ENCODE results near the gene CCDC32. TPM values are rescaled to one million over a fixed set of nuclear protein-coding genes. Genes with fewer than 3 reads are reported as not detected.

The CCDC32 gene, protein sequence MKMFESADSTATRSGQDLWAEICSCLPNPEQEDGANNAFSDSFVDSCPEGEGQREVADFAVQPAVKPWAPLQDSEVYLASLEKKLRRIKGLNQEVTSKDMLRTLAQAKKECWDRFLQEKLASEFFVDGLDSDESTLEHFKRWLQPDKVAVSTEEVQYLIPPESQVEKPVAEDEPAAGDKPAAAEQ
- total RNA-seq, result 30.3 and 42.8 TPM in 2 replicates

DNA sequence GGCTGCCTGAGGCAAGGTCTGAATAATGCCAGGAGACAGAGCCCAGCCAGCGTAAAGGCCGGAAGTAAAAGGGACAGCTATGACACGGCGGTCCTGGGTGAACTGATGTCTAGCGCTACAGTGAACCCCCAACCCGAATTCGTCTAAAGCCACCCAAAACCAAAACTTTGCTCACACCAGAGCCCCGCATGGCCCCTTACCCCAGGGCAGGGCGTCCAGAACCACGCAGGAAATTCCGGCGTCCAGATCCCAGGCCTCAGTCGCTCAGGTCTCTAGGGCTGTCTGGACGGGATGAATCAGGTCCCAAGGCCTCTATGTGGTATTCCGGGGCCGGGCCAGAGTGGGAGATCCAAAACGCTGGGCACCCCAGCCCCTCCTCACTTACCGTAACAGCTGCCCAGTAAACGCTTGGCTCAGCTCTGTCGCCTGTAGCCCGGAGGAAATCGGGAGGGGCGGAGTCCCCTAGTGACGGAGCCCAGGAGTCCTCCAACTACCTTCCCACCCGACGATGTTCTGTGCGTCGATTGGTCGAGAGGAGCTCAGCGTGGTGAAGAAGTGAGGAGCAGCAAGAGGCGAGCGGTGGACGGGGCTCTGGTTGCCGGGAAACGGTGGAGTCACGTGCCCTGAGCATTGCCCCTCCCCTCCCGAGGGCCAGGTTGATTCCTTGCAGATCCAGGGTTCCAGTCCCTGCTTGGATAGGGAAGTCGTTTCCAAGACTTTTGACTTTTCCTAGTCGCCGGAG, at the start of gene CCDC32:
Gene CCDC32 (minus strand): TSS at position 452 of the 742 bp plus-strand sequence. CDS start 2,027 bp downstream, outside the sequence.

DNA sequence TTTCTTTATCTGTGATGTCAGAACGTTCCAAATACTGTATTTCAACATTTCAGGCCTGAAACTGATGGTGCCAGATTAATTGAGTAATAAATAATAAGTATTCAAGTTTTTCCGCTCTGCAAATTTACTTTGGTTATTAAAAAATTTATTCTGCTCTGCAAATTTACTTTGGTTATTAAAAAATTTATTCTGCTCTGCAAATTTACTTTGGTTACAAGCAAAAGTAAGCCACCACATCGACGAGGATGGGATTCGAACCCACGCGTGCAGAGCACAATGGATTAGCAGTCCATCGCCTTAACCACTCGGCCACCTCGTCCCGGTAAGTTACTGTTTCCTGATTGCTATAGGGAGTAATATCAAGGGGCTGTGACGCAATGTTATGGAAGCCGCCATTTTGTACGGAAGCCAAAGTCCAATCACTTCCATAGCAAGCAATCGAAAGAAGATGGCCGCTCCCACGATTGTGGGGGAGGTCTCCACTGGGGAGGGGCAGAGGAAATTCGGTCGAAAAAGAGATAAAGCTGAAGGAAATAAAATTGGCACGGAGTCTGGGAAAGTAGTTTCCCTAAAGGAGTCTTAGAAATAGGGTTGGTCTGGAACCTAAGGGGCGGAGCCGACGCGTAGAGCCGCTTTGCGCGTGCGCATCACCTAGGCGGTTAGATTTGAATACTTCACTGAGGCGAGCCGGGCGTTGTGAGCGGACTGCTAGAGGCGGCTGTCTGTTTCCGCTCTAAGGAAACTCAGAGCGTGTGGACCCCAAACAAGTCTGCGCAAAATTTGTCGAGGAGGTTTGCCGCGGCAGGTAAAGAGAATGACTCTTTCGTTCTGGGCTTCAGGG, 29.0 kb upstream of the CCDC32 start, which contains the start of gene KNL1:
Gene KNL1 (plus strand): TSS at position 662 of the 841 bp plus-strand sequence. CDS start 8,683 bp downstream, outside the sequence.

DNA sequence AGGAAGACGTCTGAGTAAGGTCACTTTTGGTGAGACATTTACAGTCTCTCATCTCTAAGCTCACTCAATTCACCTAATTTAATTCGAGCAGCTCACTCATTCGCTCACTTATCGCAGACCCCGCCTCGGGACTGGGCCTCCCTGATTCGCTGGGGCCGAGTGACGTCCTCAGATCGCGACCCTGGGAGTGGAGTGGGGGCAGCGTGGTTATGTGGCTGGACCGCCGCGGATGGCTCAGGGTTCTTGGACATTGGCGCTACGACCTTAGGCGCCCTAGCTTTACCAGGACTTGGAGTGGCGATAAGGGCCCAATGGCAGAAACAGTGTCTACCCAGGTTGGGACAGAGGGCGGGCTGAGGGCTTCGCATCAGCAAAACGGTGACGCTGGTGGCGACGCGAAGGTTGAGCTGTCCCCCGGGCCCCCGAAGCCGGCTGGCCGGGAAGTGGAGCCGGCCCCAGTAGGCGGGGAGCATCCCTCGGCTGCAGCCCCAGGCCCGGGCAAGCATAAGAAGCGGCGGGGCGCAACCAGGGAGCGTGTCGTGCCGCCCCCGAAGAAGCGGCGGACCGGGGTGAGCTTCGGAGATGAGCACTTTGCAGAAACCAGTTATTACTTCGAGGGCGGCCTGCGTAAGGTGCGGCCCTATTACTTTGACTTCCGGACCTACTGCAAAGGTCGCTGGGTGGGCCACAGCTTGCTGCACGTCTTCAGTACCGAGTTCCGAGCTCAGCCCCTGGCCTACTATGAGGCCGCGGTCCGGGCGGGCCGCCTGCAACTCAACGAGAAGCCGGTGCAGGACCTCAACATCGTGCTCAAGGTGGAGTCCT, 4.5 kb upstream of the CCDC32 start, which contains the start of gene RPUSD2:
Gene RPUSD2 (plus strand): TSS at position 171 of the 825 bp plus-strand sequence. CDS start 39 bp downstream, at position 210.

Other genes with a start within 250 kb of the CCDC32 start
- 16.8 and 28.0 TPM in 2 replicates for gene INAFM2, start 241.3 kb downstream of the CCDC32 start, total RNA-seq
- 1.1 and 5.2 TPM in 2 replicates for gene CCDC9B, start 224.1 kb downstream of the CCDC32 start, total RNA-seq
- not detected in 2 replicates for gene PHGR1, start 214.0 kb downstream of the CCDC32 start, total RNA-seq
- gene DISP2, start 206.8 kb downstream of the CCDC32 start, total RNA-seq, result 0.16 and 0.36 TPM in 2 replicates
- 14.3 and 16.5 TPM in 2 replicates for gene KNSTRN, start 182.3 kb downstream of the CCDC32 start, total RNA-seq
- gene IVD, start 159.2 kb downstream of the CCDC32 start, total RNA-seq, result 25.1 and 33.7 TPM in 2 replicates
- 11.2 and 16.2 TPM in 2 replicates for gene BAHD1, start 124.1 kb downstream of the CCDC32 start, total RNA-seq
- 23.3 and 24.6 TPM in 2 replicates for gene CHST14, start 94.1 kb downstream of the CCDC32 start, total RNA-seq
- gene RPUSD2, start 4.3 kb upstream of the CCDC32 start, total RNA-seq, result 7.0 and 13.2 TPM in 2 replicates
- 5.5 and 8.8 TPM in 2 replicates for gene KNL1, start 29.2 kb upstream of the CCDC32 start, total RNA-seq
- gene RAD51, start 130.1 kb upstream of the CCDC32 start, total RNA-seq, result 3.4 and 9.1 TPM in 2 replicates
- gene RMDN3, start 190.2 kb upstream of the CCDC32 start, total RNA-seq, result 18.8 and 21.5 TPM in 2 replicates
- 1.3 and 11.2 TPM in 2 replicates for gene GCHFR, start 199.0 kb upstream of the CCDC32 start, total RNA-seq
- under 0.01 and 0.36 TPM in 2 replicates for gene C15orf62, start 204.9 kb upstream of the CCDC32 start, total RNA-seq
- gene ZFYVE19, start 242.0 kb upstream of the CCDC32 start, total RNA-seq, result 11.2 and 12.8 TPM in 2 replicates
- 18.8 and 24.3 TPM in 2 replicates for gene DNAJC17, start 242.4 kb upstream of the CCDC32 start, total RNA-seq